ENCODE data around the gene ASAH2B. TPM values are rescaled to one million over a fixed set of nuclear protein-coding genes. Genes with fewer than 3 reads are reported as not detected.
"Not testable (repeated sequence)": the region's sequence is repeated elsewhere in the genome, so short reads cannot be mapped to it uniquely, and the experiment has no call there.

ASAH2B gene
- total RNA-seq, 2 experiments from 2014 or later, result 1.4 to 1.6 TPM

- H3K27ac Mint-ChIP-seq; ATAC-seq (ENCODE audit: poor library complexity); H3K4me1 ChIP-seq (ENCODE audit: insufficient read depth, low read length); H3K27me3 ChIP-seq (ENCODE audit: control insufficient read depth in 1 of 2, insufficient read depth in 2 of 2, low read length in 2 of 2); H3K4me1 Mint-ChIP-seq (ENCODE audit: low read depth); H3K27me3 Mint-ChIP-seq; H3K4me3 Mint-ChIP-seq; CTCF ChIA-PET; DNase-seq; H3K36me3 Mint-ChIP-seq (ENCODE audit: low read depth); H3K9me3 ChIP-seq (ENCODE audit: control insufficient read depth in 1 of 2, insufficient read depth in 1 of 2, low read length in 2 of 2); POLR2A ChIA-PET; H3K27ac ChIP-seq (ENCODE audit: low read depth in 1 of 2, low read length in 2 of 2); H3K4me3 ChIP-seq (ENCODE audit: low read length); H3K36me3 ChIP-seq (ENCODE audit: insufficient read depth, low read length); H3K9me3 Mint-ChIP-seq; intact Hi-C loops (cut with DNase I, micrococcal nuclease): not testable (repeated sequence)
Measured at GRCh38 chr10:50766774-50767513, 27.2 kb downstream of the ASAH2B start.

GRCh38 chr10:50772042-50772441 lies 32.3 kb downstream of the ASAH2B start:
- POLR2A ChIA-PET; H3K27ac Mint-ChIP-seq; H3K27me3 Mint-ChIP-seq; H3K4me3 Mint-ChIP-seq; H3K36me3 Mint-ChIP-seq (ENCODE audit: low read depth); H3K9me3 Mint-ChIP-seq; H3K4me1 Mint-ChIP-seq (ENCODE audit: low read depth); H3K9me3 ChIP-seq (ENCODE audit: control insufficient read depth in 1 of 2, insufficient read depth in 1 of 2, low read length in 2 of 2); ATAC-seq (ENCODE audit: poor library complexity); H3K4me1 ChIP-seq (ENCODE audit: insufficient read depth, low read length); H3K4me3 ChIP-seq (ENCODE audit: low read length); H3K27ac ChIP-seq (ENCODE audit: low read depth in 1 of 2, low read length in 2 of 2); intact Hi-C loops (cut with DNase I, micrococcal nuclease); DNase-seq; H3K27me3 ChIP-seq (ENCODE audit: control insufficient read depth in 1 of 2, insufficient read depth in 2 of 2, low read length in 2 of 2); H3K36me3 ChIP-seq (ENCODE audit: insufficient read depth, low read length); CTCF ChIA-PET: not testable (repeated sequence)

DNA sequence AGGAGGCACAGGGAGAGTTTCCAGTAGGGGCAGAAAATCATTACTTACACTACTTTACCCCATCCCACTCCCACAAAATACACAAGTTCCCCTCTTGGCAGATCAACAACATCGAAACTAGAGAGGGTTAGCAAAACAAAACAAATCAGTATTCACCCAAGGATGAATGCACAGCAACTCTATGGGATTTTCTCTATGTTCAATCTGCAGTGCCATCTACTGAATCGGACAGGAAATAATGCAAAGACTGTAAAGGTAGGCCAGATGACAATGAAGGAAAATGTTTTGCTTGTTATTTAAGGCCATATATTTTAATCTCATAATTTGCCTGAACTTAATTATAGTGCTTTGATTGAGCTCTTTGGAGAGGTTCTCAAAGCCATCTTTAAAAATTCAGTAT lies 35.1 kb downstream of the ASAH2B start:
- H3K9me3 ChIP-seq (ENCODE audit: control insufficient read depth in 1 of 2, insufficient read depth in 1 of 2, low read length in 2 of 2); H3K9me3 Mint-ChIP-seq; H3K4me3 ChIP-seq (ENCODE audit: low read length); H3K36me3 Mint-ChIP-seq (ENCODE audit: low read depth); POLR2A ChIA-PET; H3K4me1 ChIP-seq (ENCODE audit: insufficient read depth, low read length); H3K4me1 Mint-ChIP-seq (ENCODE audit: low read depth); ATAC-seq (ENCODE audit: poor library complexity); H3K27ac ChIP-seq (ENCODE audit: low read depth in 1 of 2, low read length in 2 of 2); intact Hi-C loops (cut with DNase I, micrococcal nuclease); H3K27me3 Mint-ChIP-seq; H3K36me3 ChIP-seq (ENCODE audit: insufficient read depth, low read length); H3K4me3 Mint-ChIP-seq; H3K27ac Mint-ChIP-seq; DNase-seq; CTCF ChIA-PET; H3K27me3 ChIP-seq (ENCODE audit: control insufficient read depth in 1 of 2, insufficient read depth in 2 of 2, low read length in 2 of 2): not testable (repeated sequence)

DNA sequence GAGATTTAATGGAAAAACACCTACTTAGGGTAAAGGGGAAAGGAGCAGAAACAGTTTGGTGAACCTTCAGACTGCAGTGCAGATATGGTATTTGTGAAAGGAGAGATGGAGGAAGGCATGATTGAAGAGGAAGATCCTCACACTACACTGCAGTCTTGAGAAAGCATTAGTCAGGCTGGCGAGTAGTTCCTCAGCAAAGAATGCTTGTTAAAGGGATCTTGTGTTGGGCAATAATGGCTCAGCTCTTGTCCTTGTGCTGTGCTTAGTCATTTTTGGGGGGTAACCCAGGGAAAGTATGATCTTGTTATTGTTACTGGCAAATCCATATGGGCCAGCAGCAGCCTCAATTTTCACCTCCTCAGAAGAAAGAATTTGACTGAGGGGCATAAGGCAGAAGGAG lies 40.3 kb downstream of the ASAH2B start:
- H3K27ac ChIP-seq (ENCODE audit: low read depth in 1 of 2, low read length in 2 of 2); H3K36me3 Mint-ChIP-seq (ENCODE audit: low read depth); H3K9me3 ChIP-seq (ENCODE audit: control insufficient read depth in 1 of 2, insufficient read depth in 1 of 2, low read length in 2 of 2); H3K36me3 ChIP-seq (ENCODE audit: insufficient read depth, low read length); intact Hi-C loops (cut with DNase I, micrococcal nuclease); H3K9me3 Mint-ChIP-seq; DNase-seq; H3K4me1 ChIP-seq (ENCODE audit: insufficient read depth, low read length); POLR2A ChIA-PET; H3K27me3 ChIP-seq (ENCODE audit: control insufficient read depth in 1 of 2, insufficient read depth in 2 of 2, low read length in 2 of 2); CTCF ChIA-PET; H3K27me3 Mint-ChIP-seq; H3K4me3 Mint-ChIP-seq; H3K4me3 ChIP-seq (ENCODE audit: low read length); H3K27ac Mint-ChIP-seq; ATAC-seq (ENCODE audit: poor library complexity); H3K4me1 Mint-ChIP-seq (ENCODE audit: low read depth): not testable (repeated sequence)

GRCh38 chr10:50782017-50782416 lies 42.3 kb downstream of the ASAH2B start:
- H3K36me3 Mint-ChIP-seq (ENCODE audit: low read depth); ATAC-seq (ENCODE audit: poor library complexity); CTCF ChIA-PET; H3K4me1 ChIP-seq (ENCODE audit: insufficient read depth, low read length); intact Hi-C loops (cut with DNase I, micrococcal nuclease); DNase-seq; H3K9me3 ChIP-seq (ENCODE audit: control insufficient read depth in 1 of 2, insufficient read depth in 1 of 2, low read length in 2 of 2); H3K27me3 ChIP-seq (ENCODE audit: control insufficient read depth in 1 of 2, insufficient read depth in 2 of 2, low read length in 2 of 2); POLR2A ChIA-PET; H3K4me3 Mint-ChIP-seq; H3K27ac Mint-ChIP-seq; H3K4me1 Mint-ChIP-seq (ENCODE audit: low read depth); H3K27ac ChIP-seq (ENCODE audit: low read depth in 1 of 2, low read length in 2 of 2); H3K4me3 ChIP-seq (ENCODE audit: low read length); H3K9me3 Mint-ChIP-seq; H3K36me3 ChIP-seq (ENCODE audit: insufficient read depth, low read length); H3K27me3 Mint-ChIP-seq: not testable (repeated sequence)

DNA sequence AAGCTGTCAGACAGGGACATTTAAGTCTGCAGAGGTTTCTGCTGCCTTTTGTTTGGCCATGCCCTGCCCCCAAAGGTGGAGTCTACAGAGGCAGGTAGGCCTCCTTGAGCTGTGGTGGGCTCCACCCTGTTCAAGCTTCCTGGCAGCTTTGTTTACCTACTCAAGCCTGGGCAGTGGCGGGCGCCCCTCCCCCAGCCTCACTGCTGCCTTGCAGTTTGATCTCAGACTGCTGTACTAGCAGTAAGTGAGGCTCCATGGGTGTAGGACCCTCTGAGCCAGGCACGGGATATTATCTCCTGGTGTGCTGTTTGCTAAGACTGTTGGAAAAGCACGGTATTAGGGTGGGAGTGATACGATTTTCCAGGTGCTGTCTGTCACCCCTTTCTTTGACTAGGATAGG lies 48.2 kb downstream of the ASAH2B start:
- H3K4me1 ChIP-seq (ENCODE audit: insufficient read depth, low read length); POLR2A ChIA-PET; H3K36me3 Mint-ChIP-seq (ENCODE audit: low read depth); H3K9me3 Mint-ChIP-seq; H3K27me3 ChIP-seq (ENCODE audit: control insufficient read depth in 1 of 2, insufficient read depth in 2 of 2, low read length in 2 of 2); ATAC-seq (ENCODE audit: poor library complexity); H3K9me3 ChIP-seq (ENCODE audit: control insufficient read depth in 1 of 2, insufficient read depth in 1 of 2, low read length in 2 of 2); CTCF ChIA-PET; H3K4me3 ChIP-seq (ENCODE audit: low read length); H3K27ac Mint-ChIP-seq; H3K4me3 Mint-ChIP-seq; intact Hi-C loops (cut with DNase I, micrococcal nuclease); H3K27ac ChIP-seq (ENCODE audit: low read depth in 1 of 2, low read length in 2 of 2); H3K36me3 ChIP-seq (ENCODE audit: insufficient read depth, low read length): not testable (repeated sequence)
- H3K4me1 Mint-ChIP-seq (ENCODE audit: low read depth), result peaks cover 12% of the 10 kb centered on the region
- peak in 1 of 14 experiments; percentile 2 for DNase-seq
- peaks cover 14% of the 10 kb centered on the region for H3K27me3 Mint-ChIP-seq

Data from CD4-positive, alpha-beta T cell (primary cell).